Astrocyte of the cerebellum (primary cell): ENCODE results near the gene LURAP1L.
A peak's percentile ranks its signal among the peaks of the same experiment; 100 is the strongest.

ENCODE experiments used
- DNase-seq: peaks from one replicate; pipeline ENCODE4 v3.0.0-alpha.2; 2011; ENCODE audit warnings: low read depth
- H3K4me3 ChIP-seq: 2 replicates; pipeline ENCODE4 v1.5.1; 2011; ENCODE audit warnings: mild to moderate bottlenecking, low read depth, low read length, moderate library complexity
- CTCF ChIP-seq: IDR thresholded peaks from 2 replicates; pipeline ENCODE4 v1.5.1; 2012; ENCODE audit warnings: low read length, low read depth, moderate library complexity, mild to moderate bottlenecking; ENCODE audit errors: missing control alignments
- in situ Hi-C: cut with HindIII; loops from 2 replicates; pipeline ENCODE4 v1.10.0; 2017; ENCODE audit warnings: low sequenced_read_pairs

The LURAP1L gene

GRCh38 chr9:12781226-12781733, 6.5 kb downstream of the LURAP1L start:
- DNase-seq: no peak
- no peak overlapping the region for H3K4me3 ChIP-seq
- in situ Hi-C loops: no loop called here
- TF ChIP-seq CTCF: no peak

- H3K4me3 ChIP-seq: no peak overlapping the region
- no peak for TF ChIP-seq CTCF
- no peak for DNase-seq
- in situ Hi-C loops: no loop called here
These were observed 9.1 kb downstream of the LURAP1L start for GRCh38 chr9:12783767-12784460.

- H3K4me3 ChIP-seq: no peak overlapping the region
- TF ChIP-seq CTCF: no peak
- in situ Hi-C loops: no loop called here
- peak; percentile 27 for DNase-seq
These were observed 9.8 kb downstream of the LURAP1L start for GRCh38 chr9:12784461-12785259.

- no peak for TF ChIP-seq CTCF
- no peak for DNase-seq
- no peak overlapping the region for H3K4me3 ChIP-seq
- in situ Hi-C loops: no loop called here
These were observed 10.5 kb downstream of the LURAP1L start for GRCh38 chr9:12785260-12785770.

GRCh38 chr9:12785941-12786340, 11.1 kb downstream of the LURAP1L start:
- TF ChIP-seq CTCF: no peak
- H3K4me3 ChIP-seq: no peak overlapping the region
- in situ Hi-C loops: no loop called here
- no peak for DNase-seq

- in situ Hi-C loops: no loop called here
- no peak overlapping the region for H3K4me3 ChIP-seq
- DNase-seq: no peak
- TF ChIP-seq CTCF: no peak
These were observed 15.2 kb downstream of the LURAP1L start for GRCh38 chr9:12790001-12790400.
